T-helper 2 cell treated with Interferon-gamma antibody and Interleukin-4, amounts not matched to agents 100 ng/mL and 5 ng/mL, for 36 hours (primary cell): Measurements from ENCODE around the gene MTHFS. TPM values are rescaled to one million over a fixed set of nuclear protein-coding genes. Genes with fewer than 3 reads are reported as not detected.

Source experiments
- intact Hi-C: fragments of 100-400 bp; cut with micrococcal nuclease; formaldehyde crosslinking; loops from one replicate; pipeline ENCODE4 v1.15.1; 2023
- total RNA-seq: library from RNA; stranded (reverse); gene quantifications from 2 replicates; pipeline ENCODE4 v1.2.3, GENCODE V29; 2022

MTHFS gene
- total RNA-seq, 1 donor from 2014 or later = 32.7 TPM

DNA sequence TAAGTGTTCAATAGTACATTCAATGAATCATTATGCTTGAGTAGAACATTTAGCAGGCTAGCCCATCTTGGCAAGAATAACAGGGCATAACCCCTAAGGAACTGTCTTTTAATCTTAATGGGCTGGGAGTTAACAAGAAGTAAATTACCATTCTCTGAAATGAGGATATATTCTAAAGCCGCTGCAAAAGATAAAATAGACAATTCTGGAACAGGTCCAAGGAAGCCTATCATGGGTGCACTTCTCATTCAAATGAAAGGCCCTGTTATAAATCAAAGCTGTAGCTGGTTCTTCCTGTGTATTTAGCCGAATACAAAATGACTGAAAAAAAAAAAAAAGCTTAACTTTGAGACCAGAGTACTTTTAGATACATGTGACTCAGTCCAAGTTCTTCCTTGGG, 15.6 kb downstream of the MTHFS start:
- intact Hi-C loops = no loop called here

DNA sequence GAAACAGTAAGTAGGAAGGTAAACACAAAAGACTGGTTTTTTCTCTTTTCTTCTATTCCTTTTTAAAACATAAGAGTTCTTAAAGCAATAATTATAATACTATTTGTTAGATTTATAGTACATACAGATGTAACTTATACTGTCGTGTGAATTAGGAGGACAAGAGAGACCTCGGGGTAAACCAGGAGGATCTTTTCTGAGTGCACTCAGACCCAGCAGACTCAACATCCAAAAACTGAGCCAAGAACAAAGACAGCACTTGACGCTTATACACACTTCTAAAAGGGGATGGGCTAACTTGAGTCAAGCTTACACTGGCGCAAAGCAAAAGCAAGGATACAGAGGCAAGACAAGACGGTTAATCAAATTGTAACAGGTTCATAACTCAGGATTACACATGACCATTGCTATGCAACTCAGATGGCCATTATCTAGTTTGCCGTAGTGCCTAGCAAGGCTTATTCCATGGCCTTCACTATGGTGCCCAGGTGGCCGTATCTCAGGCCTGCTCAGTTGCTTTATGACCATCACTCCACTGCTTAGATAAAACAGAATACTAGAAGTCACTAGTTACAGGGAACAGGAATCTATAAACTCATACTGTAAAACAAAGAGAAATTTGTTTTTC, 18.6 kb downstream of the MTHFS start:
- intact Hi-C loops = no loop called here

DNA sequence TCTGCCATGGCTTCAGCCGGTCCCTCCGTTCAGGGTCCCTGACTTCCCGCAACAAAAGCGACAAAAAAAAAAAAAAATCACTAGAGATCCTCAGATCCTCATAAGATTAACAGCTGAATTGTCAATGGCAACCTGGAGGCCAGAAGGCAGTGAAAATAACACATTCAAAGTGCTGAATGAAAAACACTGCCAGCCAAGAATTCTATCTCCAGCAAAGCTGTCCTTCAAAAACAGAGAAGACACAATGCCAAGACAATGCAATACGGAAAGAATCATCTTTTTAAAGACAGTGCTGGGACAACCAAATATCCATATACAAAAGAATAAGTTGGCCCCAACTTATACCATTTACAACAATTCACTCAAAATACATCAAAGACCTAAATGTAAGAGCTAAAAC, 21.6 kb downstream of the MTHFS start:
- intact Hi-C loops = no loop called here

DNA sequence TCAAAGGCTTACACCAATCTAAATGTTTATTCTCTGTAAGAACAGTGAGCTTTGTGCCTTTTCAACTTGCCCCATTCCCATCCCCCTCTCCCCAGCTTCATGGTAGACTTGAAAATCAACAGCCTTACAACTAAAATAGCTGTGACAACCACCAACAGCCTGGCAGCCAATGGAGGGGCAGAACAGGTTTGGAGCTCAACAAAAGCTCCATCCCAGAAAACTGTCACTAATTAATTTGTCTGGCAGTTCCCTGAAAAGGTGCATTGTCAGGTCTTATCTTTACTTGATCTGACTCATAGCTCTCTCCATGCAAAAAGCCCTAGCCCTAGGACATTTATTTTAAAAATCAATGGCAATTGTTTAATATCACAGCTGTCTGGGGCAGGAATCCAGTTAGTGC, 22.6 kb downstream of the MTHFS start:
- intact Hi-C loops = no loop called here

DNA sequence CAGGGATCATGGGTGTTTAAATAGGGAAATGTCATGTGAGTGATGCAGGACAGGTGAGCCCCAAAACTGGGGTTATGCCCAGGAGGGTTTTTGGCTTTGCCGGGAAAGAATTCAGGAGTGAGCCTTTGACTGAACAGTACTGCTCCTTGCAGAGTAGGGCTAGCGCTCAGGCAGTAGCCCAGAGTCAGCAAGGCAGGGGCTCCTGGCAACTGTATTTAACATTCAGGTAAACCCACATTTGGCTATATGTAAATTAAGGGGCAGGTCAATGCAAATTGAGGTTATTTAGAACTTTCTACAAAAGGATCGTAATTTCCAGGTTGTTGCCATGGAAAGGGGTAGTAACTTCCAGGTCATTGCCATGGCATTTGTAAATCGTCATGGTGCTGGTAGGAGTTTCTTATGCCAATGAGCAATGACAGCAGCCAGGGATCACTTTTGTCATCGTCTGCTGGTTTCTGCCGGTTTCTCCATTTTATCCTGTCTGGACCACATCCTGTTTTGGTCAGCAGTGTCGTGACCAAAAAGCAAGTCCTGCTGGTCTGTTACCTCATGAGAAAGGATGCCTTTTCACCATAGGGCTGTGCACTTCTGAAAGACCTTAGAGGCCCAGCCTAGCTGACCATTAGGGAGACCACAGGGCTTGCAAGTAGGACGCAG, 24.3 kb downstream of the MTHFS start:
- intact Hi-C loops = no loop called here

DNA sequence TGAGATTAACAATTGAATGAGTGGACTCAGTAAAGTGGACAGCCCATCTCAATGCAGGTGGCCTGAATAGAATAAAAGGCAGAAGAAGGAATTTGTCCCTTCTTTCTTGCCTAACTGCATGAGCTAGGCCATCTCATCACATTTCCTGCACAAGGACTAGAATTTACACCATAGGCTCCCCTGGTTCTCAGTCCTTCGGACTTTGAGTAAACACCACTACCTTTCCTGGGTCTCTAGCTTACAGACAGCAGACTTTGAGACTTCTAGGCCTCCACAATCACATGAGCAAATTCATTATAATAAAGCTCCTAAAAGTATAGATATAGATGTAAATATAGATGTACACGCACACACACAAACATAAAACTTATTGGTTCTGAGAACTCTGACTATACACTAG, 28.3 kb downstream of the MTHFS start:
- intact Hi-C loops = no loop called here

DNA sequence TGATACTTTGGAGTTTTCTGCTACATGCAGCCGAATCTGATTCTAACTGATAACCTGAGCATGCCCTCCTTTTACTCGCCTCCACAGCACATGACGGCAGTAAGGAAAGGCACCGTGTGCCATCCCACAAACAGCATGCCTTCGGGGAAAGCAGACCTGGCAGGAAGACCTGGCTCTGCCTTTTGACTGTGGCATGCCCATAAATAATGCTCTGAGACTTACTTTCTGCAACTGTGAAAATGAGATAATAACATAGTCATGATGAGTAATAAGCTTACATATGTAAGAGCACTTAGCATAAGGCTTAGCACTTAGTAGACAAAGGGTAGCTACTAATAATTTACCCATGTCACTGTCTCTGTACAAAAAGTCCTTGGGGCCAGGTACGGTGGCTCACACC, 32.9 kb downstream of the MTHFS start:
- intact Hi-C loops = loop anchor here (5.0 kb wide), 1 partner anchor 308 kb away; no protein-coding TSS in a partner anchor

DNA sequence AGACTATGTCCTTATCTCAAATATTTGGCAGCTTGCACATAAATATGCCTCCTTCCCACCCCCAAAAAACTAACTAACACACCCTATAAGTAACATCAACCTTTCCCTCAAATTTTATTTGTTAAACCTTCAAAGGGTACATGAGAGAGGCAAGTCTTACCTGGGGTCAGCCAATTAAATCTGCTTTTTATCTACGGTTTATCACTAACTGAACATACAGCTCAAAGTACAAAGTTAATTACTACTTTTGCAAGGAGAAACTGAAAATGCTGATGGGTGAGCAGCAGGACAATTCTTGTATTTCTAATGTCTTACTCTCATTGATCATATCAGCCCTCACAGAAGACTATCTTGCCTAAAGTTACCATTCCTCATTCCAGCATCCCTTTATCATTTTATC, 34.6 kb downstream of the MTHFS start:
- intact Hi-C loops = loop anchor here (5.0 kb wide), 1 partner anchor 310 kb away; no protein-coding TSS in a partner anchor

DNA sequence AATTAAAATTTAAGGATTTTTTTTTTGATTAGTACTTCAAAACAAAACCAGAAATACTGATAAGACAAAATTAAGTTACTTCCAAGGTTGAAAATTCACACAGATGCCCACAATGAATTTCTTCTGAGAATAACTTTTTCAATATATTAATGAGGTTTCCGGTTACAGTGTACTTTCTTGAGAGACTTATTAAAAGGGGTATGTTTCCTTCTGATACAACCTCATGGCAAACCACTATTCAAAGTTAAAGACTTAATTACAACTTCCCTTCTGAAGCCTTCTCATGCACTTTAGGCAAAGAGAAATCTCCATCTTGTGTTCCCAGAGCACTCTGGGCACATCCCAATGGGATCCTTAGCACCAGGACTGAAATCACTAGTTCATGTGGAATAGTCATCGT, 36.2 kb downstream of the MTHFS start:
- intact Hi-C loops = loop anchor here (5.0 kb wide), 1 partner anchor 312 kb away; no protein-coding TSS in a partner anchor

DNA sequence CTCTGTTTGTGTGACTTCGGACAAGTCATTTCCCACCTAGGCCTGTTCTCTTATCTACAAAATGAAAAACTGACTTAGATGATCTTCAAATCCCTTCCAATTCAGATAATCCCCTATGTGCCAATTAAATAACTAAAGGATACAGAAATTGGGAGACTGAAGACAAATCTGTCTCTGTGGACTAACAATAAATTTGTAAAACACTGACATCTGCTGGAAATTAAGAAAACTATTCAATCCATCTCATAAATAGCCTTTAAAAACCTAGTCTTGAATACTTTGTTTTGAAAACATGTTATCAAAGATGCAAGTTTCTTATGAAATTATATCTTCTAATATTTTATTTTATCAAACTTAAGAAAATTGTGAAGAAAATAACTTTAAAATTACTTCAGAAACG, 38.3 kb downstream of the MTHFS start:
- intact Hi-C loops = no loop called here

DNA sequence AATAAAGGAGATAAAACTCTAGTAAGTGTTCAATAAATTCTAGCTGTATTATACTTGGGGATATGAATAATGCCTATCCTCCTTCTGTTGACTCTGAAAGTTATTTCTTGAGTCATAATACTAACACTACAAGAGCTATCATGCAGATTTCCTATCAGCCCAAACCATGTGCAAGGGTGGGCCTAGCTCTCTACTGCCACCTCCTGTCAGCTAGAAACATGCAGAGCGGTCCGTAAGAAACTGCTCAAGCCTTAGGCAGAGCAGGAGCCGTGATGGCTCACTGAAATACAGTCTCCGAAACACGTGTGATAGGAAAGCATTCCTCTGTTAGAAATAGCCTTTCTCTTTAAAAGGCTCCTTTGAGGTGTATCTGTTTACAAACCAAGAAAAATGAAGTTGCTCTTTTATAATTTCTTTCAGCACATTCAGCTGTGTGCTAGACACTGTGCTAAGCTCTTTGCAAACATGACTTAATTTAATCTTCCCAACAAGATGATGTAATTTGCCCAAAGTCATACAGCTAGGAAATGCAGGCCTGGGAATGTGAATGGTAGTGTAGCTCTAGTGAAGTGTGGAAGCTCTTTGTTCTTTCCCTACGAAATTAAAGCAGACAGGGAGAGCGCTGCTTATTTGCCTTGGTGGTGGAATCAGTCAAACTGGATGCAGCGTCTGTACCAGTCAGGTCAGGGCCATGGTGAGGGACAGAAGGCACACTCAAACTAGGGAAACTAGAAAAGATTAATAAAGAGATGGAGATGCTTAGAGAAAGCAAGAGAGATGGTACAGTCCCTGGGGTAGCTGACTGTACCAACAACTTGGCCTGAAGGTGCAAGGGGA, 43.1 kb downstream of the MTHFS start:
- intact Hi-C loops = loop anchor here (1.0 to 2.0 kb wide), 2 partner anchors 140 to 473 kb away; no protein-coding TSS in a partner anchor

DNA sequence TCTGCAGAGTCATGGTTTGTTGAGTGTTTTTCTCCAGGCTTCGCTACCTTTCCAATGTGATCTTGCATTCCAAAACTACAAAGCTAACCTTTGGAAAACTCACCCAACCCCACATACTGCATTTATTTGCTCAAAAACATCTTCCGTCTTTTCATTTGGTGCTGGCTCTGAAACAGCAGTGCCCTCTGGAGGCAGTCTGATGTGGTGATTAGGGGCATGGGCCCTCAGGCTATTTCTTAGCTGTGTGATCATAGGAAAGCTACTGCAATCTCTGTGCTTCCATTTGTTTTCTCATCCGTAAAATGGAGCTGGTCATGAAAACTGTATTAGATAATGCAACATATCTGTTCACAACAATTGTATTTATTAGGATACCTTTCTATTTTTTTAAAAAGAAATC, 47.0 kb downstream of the MTHFS start:
- intact Hi-C loops = no loop called here

DNA sequence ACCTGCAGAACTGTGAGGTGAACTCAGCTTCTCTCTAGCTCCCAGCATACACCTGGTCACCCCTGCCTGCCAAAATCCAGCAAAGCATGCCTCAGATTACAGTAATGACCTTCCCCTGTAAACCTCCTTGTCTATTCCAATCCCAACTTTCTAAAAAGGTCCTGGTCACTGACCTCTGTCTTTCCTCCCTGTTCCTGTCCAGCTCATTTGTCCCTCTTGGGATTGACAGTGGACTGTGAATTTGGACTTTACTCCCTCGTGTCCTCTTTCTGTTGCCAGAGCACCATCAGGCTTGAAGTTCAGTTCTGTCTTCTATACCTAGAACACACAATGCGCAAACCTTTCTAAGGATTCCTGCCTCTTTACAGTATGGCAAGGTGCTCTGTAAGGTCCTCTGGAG, 50.3 kb downstream of the MTHFS start:
- intact Hi-C loops = no loop called here

DNA sequence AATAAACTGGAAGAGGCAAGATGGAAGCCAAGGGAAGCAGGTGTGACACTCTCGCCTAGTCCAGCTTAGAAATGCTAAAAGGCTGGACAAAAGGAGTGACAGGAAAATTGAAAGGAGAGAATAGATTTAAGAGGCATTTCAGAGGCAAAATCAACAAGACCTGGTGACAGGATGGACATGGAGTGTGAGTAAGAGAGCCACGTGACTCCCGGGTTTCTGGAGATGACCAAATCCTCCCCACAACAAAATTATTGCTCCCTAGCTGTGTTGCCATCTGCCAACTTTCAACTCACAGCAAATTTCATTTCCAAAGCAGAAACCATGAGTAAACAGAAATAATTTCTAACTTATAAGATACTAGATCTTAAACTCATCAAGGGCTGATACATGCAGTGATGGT, 52.6 kb downstream of the MTHFS start:
- intact Hi-C loops = no loop called here

DNA sequence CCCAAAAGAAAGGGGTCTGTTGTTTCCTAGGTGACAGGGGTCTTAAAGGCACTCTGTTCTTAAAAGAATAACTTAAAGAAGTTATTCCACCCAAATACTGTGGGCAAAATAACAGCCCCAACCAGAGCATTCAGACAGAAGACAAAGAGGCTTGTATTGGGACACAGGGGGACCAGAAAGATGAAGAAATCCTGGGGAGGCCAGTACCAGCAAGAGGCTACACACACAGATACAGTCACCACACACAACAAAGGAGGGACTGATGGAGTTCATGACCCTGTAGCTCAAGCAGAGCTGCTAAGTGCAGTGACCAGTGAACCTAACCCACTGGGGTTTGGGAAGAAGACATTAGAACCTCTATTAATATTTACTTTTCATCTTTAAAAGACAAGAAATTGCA, 59.0 kb downstream of the MTHFS start:
- intact Hi-C loops = no loop called here

DNA sequence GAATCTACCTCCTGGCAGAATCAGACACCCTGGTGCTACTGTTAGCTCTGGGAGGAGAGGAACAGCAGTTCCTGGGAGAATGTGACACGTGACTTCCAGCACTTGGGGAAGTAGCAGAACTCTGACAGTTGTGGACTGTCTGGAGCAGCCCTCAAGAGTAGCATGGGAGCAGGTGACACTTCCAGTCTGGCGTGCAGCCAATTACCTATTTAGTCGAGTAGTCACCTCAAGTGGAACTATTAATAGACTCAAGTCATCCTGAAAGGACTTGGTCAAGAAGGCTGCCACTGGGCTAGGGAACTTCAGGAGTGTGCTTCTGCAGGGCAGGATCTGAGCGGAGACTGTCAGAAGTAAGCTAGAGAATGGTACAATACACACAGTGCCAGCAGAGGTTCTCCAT, 62.3 kb downstream of the MTHFS start:
- intact Hi-C loops = no loop called here

DNA sequence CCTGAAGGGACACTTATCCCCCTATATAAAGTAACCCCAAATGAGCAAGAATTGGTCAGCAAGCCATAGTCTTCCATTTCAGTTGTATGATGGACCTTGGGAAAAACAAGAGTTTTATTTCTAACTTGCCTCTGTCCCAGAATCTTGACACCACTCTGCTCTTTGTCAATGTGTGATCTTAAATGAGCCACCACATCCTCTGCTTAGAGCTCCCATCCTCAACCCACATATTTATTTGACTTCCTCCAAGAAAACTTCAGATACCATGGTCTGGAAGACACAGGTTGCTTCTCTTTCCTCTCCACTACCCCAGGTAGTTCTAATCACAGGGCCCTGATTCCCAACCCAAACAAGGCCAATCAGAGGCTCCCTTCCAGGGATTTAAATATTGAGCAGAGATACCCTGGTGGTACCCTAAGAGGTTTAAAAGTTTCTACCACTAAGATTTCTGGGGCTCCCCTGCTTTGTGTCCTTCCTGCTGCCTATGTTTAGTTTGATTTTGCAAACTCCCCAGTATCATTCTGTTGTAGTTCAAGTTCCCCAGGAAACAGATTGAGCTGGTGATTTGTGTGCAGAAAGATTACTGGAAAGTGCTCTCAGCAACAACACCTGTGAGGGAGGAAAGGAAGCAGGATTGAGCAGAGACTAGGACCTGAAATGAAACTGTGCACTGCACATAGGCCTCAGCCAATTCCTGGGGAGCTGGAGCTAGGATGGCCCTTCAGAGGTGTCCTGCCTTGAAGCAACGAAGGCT, 64.3 kb downstream of the MTHFS start:
- intact Hi-C loops = no loop called here

DNA sequence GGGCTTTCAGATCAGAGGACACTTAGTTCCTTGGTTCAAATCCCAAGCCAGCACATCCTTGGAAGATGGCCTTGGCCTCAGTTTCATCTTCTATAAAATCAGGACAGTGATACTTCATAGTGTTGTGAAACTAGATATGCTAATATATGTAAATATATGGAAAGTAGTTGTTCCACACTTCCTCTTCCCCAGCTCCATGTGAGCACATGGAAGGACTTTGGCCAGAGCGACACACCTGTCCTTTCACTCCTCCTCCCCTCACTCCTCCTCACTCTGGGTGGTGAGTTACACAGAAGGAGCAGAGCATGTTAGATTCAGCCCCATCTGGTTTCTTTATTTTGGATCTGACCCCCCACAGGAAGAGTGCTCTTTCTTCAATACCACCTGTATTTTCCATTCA, 65.2 kb downstream of the MTHFS start:
- intact Hi-C loops = no loop called here

DNA sequence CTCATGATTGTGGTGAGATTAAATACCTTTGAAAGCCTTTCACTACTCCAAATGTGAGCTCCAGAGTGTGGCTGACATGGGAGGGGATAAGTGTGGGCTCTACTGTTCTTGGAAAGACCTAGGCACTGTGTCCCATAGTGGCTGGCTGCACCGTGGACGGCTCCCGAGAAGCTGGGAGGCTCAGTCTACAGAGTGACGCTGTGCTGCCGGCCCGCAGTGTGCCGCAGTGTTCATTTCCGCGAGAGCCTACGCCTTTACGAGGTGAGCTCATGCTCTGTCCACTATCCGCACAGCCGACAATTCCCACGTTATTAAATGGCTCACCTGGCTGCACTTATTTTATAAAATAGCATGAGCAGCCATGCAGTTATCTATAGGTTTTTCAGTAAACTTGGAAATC, 66.9 kb downstream of the MTHFS start:
- intact Hi-C loops = no loop called here

DNA sequence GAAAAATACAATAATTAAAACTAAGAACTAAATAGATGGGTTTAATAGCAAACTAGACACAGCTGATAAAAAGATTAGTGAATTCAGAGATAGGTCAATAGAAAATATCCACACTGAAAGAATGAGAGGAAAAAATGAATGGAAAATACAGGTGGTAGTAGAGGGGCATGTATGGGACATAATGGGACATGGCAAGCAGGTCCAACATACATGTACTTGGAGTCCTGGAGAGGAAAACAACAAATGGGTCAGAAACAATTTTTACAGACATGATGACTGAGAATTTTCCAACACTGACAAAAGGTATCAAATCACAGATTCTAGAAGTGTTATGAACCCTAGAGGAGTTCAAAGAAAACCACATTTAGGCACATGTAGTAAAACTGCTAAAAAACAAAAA, 68.4 kb downstream of the MTHFS start:
- intact Hi-C loops = no loop called here

DNA sequence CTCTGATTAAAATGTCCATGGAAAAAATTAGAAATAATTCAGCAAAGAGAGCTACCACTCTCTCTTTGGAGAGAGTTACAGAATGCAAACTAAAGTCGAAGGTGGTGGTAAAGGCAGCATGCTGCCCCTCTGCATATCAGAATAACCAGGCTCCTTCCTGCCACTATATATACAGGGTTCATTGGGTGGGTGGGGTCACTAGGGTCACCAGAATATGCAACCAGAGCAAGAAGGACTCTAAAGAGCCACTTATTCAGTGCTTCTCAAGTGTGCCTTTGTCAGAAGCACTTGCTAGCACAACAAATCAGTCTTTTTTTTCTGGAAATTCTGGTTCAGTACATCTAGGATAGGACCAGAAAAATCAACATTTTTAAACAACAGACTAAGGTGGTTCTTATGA, 70.0 kb downstream of the MTHFS start:
- intact Hi-C loops = no loop called here
